ENCODE measurements around the gene KDM8.

The KDM8 gene

DNA sequence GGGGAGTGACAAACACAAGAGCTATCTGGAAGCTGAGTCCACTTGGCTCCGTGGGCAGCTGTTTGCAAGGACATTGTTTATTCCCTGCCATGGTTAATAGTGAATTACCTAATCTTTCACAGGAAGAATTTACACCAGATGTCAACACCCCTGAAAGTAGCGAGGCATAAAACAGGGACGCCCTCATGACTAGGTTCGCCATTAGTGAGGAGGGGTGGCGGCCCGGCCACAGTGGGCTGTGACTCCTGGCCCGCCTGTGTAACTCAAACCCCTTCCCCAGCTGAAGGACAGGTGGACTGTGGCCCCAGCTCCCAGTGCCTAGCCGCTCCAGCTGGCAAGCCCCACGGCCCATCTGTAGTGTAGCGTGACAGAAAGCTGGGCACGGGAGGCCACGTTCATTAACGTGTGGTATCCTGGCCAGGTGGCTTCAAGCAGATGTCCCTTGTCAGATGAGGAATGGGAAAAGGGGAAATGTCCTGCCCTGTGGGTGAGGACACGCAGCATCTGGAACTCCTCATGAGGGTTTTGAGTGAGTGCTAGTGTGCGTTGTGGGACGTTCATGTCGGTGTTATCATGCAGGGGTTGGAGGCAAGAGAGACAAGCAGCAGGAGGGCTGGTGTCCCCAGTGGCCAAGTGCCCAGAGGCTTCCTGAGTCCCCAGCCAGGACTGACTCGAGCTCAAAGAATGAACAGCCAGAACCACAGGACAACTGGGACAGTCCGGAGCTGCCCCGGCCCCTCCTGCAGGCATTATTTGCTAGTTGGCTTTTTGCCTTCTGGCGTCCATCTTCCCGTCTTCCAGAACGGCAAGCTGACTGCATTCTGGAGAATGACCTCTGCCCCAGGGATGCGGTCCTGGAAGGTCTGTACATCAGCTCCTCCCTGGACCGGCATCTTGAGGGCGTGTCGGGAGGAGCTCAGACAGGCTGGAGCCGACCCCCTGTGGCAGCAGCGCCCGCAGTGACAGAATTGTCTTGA lies 19.2 kb downstream of the KDM8 start:
- no peaks in the 10 kb centered on the region for H3K79me1 ChIP-seq (ENCODE audit: low read length)
- no peak overlapping the region for H2BK15ac ChIP-seq (replicated peaks; ENCODE audit: low read depth)
- H3K36me3 ChIP-seq (ENCODE audit: control insufficient read depth, insufficient read depth, low read length): no peaks in the 10 kb centered on the region
- WGBS (ENCODE audit: extremely low coverage, insufficient coverage, low lambda C conversion rate): no CpG with 5 or more reads among the region's 30 CpGs
- H2BK5ac ChIP-seq (ENCODE audit: low read length): no peak overlapping the region
- H2BK120ac ChIP-seq (ENCODE audit: low read depth, low read length): no peak overlapping the region
- no peak overlapping the region for H4K5ac ChIP-seq (ENCODE audit: low read length)
- DNase-seq: peak; percentile 52
- H3K9ac ChIP-seq (ENCODE audit: low read length): no peak overlapping the region
- H3K27me3 ChIP-seq (ENCODE audit: insufficient read depth, low read length, poor library complexity): no peaks in the 10 kb centered on the region
- H3K27ac ChIP-seq (ENCODE audit: low read depth, low read length): no peak overlapping the region
- H3K23ac ChIP-seq (ENCODE audit: low read length): no peak overlapping the region
- no peak overlapping the region for H2AK5ac ChIP-seq (ENCODE audit: low read length)
- H3K56ac ChIP-seq (ENCODE audit: low read length): peak overlapping the region; percentile 34
- H3K18ac ChIP-seq (ENCODE audit: low read length): no peak overlapping the region
- no peak overlapping the region for H3K4me3 ChIP-seq (ENCODE audit: low read length)
- H3K79me2 ChIP-seq (ENCODE audit: control insufficient read depth, insufficient read depth, low read length): no peaks in the 10 kb centered on the region
- H3K4ac ChIP-seq (ENCODE audit: low read depth, low read length): no peak overlapping the region
- H4K8ac ChIP-seq (ENCODE audit: low read depth, low read length): no peak overlapping the region
- H3K4me2 ChIP-seq (ENCODE audit: low read length): no peak overlapping the region
- no peaks in the 10 kb centered on the region for H3K4me1 ChIP-seq (ENCODE audit: control insufficient read depth, low read depth, low read length)

GRCh38 chr16:27223226-27223610 lies 19.9 kb downstream of the KDM8 start:
- no peak overlapping the region for H2AK5ac ChIP-seq (ENCODE audit: low read length)
- no CpG with 5 or more reads among the region's 8 CpGs for WGBS (ENCODE audit: extremely low coverage, insufficient coverage, low lambda C conversion rate)
- no peaks in the 10 kb centered on the region for H3K79me1 ChIP-seq (ENCODE audit: low read length)
- no peak overlapping the region for H2BK15ac ChIP-seq (replicated peaks; ENCODE audit: low read depth)
- no peak overlapping the region for H3K9ac ChIP-seq (ENCODE audit: low read length)
- no peaks in the 10 kb centered on the region for H3K27me3 ChIP-seq (ENCODE audit: insufficient read depth, low read length, poor library complexity)
- H3K56ac ChIP-seq (ENCODE audit: low read length): no peak overlapping the region
- H2BK5ac ChIP-seq (ENCODE audit: low read length): no peak overlapping the region
- no peak overlapping the region for H4K8ac ChIP-seq (ENCODE audit: low read depth, low read length)
- H3K4ac ChIP-seq (ENCODE audit: low read depth, low read length): no peak overlapping the region
- H3K4me1 ChIP-seq (ENCODE audit: control insufficient read depth, low read depth, low read length): no peaks in the 10 kb centered on the region
- H3K36me3 ChIP-seq (ENCODE audit: control insufficient read depth, insufficient read depth, low read length): no peaks in the 10 kb centered on the region
- H3K79me2 ChIP-seq (ENCODE audit: control insufficient read depth, insufficient read depth, low read length): no peaks in the 10 kb centered on the region
- H3K27ac ChIP-seq (ENCODE audit: low read depth, low read length): no peak overlapping the region
- no peak overlapping the region for H3K4me2 ChIP-seq (ENCODE audit: low read length)
- H3K18ac ChIP-seq (ENCODE audit: low read length): no peak overlapping the region
- H4K5ac ChIP-seq (ENCODE audit: low read length): no peak overlapping the region
- DNase-seq: no peak
- H2BK120ac ChIP-seq (ENCODE audit: low read depth, low read length): no peak overlapping the region
- no peak overlapping the region for H3K4me3 ChIP-seq (ENCODE audit: low read length)
- H3K23ac ChIP-seq (ENCODE audit: low read length): no peak overlapping the region

DNA sequence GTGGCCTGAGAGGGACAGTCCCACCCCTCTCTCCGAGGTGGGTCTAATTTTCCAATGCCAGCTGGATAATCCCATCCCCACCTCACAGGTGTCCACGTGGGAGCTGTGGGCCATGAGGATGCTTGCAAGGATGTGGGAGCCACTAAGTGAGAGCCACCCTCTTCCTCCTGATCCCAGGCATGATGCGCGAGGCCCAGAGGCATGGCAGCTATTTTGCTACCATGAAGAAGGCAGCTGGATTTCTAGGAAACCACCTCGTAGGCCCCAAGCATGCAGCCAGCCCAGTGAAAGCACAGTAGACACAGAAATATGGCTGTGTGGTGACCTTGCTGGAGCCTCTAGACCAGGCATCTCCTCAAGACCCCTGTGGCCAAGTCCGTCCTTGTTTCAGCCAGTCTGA lies 20.4 kb downstream of the KDM8 start:
- Histone ChIP-seq H3K9ac (ENCODE audit: low read length) (no peak overlapping the region), H3K27me3 (ENCODE audit: insufficient read depth, low read length, poor library complexity) (no peaks in the 10 kb centered on the region), H2BK5ac (ENCODE audit: low read length) (no peak overlapping the region), H4K5ac (ENCODE audit: low read length) (no peak overlapping the region), H3K56ac (ENCODE audit: low read length) (no peak overlapping the region), H3K4ac (ENCODE audit: low read depth, low read length) (no peak overlapping the region), H3K4me2 (ENCODE audit: low read length) (no peak overlapping the region), H3K79me2 (ENCODE audit: control insufficient read depth, insufficient read depth, low read length) (no peaks in the 10 kb centered on the region), H2BK15ac (replicated peaks; ENCODE audit: low read depth) (no peak overlapping the region), H2AK5ac (ENCODE audit: low read length) (no peak overlapping the region), H2BK120ac (ENCODE audit: low read depth, low read length) (no peak overlapping the region), H3K79me1 (ENCODE audit: low read length) (no peaks in the 10 kb centered on the region), H3K23ac (ENCODE audit: low read length) (no peak overlapping the region), H3K27ac (ENCODE audit: low read depth, low read length) (no peak overlapping the region), H4K8ac (ENCODE audit: low read depth, low read length) (no peak overlapping the region), H3K4me3 (ENCODE audit: low read length) (no peak overlapping the region), H3K4me1 (ENCODE audit: control insufficient read depth, low read depth, low read length) (no peaks in the 10 kb centered on the region), H3K18ac (ENCODE audit: low read length) (no peak overlapping the region), H3K36me3 (ENCODE audit: control insufficient read depth, insufficient read depth, low read length) (no peaks in the 10 kb centered on the region)
- no CpG with 5 or more reads among the region's 6 CpGs for WGBS (ENCODE audit: extremely low coverage, insufficient coverage, low lambda C conversion rate)
- no peak for DNase-seq

- H3K4me3 ChIP-seq (ENCODE audit: low read length): no peak overlapping the region
- no peak overlapping the region for H3K23ac ChIP-seq (ENCODE audit: low read length)
- no peak overlapping the region for H3K4me2 ChIP-seq (ENCODE audit: low read length)
- H3K79me2 ChIP-seq (ENCODE audit: control insufficient read depth, insufficient read depth, low read length): no peaks in the 10 kb centered on the region
- no peaks in the 10 kb centered on the region for H3K36me3 ChIP-seq (ENCODE audit: control insufficient read depth, insufficient read depth, low read length)
- H3K18ac ChIP-seq (ENCODE audit: low read length): no peak overlapping the region
- no peak overlapping the region for H2BK15ac ChIP-seq (replicated peaks; ENCODE audit: low read depth)
- no peak for DNase-seq
- no peak overlapping the region for H2BK5ac ChIP-seq (ENCODE audit: low read length)
- H3K4ac ChIP-seq (ENCODE audit: low read depth, low read length): no peak overlapping the region
- H3K27ac ChIP-seq (ENCODE audit: low read depth, low read length): no peak overlapping the region
- H3K79me1 ChIP-seq (ENCODE audit: low read length): no peaks in the 10 kb centered on the region
- no peak overlapping the region for H4K5ac ChIP-seq (ENCODE audit: low read length)
- H3K9ac ChIP-seq (ENCODE audit: low read length): no peak overlapping the region
- no peak overlapping the region for H4K8ac ChIP-seq (ENCODE audit: low read depth, low read length)
- H3K27me3 ChIP-seq (ENCODE audit: insufficient read depth, low read length, poor library complexity): no peaks in the 10 kb centered on the region
- H3K4me1 ChIP-seq (ENCODE audit: control insufficient read depth, low read depth, low read length): no peaks in the 10 kb centered on the region
- no CpG with 5 or more reads among the region's 14 CpGs for WGBS (ENCODE audit: extremely low coverage, insufficient coverage, low lambda C conversion rate)
- no peak overlapping the region for H2BK120ac ChIP-seq (ENCODE audit: low read depth, low read length)
- H2AK5ac ChIP-seq (ENCODE audit: low read length): no peak overlapping the region
- no peak overlapping the region for H3K56ac ChIP-seq (ENCODE audit: low read length)
Observed at GRCh38 chr16:27224271-27224737, 21.0 kb downstream of the KDM8 start.

DNA sequence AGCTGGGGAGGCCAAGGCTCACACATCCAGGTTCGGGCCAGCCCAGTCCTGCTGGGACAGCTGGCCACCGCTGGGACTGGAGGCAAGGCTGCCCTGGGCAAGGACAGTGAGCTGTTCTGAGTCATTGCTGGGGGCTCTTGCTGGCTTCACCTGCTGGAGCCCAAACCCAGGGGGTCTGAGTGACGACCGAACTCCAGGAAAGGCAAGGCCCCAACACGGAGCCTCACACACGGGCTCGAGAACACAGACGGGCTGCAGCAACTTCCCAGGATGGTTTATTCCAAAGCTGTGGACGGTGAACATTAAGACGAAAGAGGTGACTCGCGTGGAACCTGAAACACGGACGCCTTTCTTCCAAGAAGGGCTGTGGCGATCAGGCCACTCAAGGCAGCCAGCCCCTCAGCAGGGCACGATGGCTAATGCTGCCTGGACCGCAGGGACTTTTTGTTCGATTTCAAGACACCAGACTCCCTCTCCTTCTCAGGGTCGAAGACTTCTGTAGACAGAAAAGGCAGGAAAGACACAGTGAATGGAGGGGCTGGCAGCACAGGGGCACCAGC lies 21.5 kb downstream of the KDM8 start:
- H3K18ac ChIP-seq (ENCODE audit: low read length): no peak overlapping the region
- no peak overlapping the region for H3K27ac ChIP-seq (ENCODE audit: low read depth, low read length)
- H3K9ac ChIP-seq (ENCODE audit: low read length): no peak overlapping the region
- no peak overlapping the region for H2BK15ac ChIP-seq (replicated peaks; ENCODE audit: low read depth)
- no peak overlapping the region for H4K5ac ChIP-seq (ENCODE audit: low read length)
- no peak for DNase-seq
- H3K4me2 ChIP-seq (ENCODE audit: low read length): no peak overlapping the region
- H3K56ac ChIP-seq (ENCODE audit: low read length): no peak overlapping the region
- no peaks in the 10 kb centered on the region for H3K79me2 ChIP-seq (ENCODE audit: control insufficient read depth, insufficient read depth, low read length)
- no peaks in the 10 kb centered on the region for H3K27me3 ChIP-seq (ENCODE audit: insufficient read depth, low read length, poor library complexity)
- H3K4me3 ChIP-seq (ENCODE audit: low read length): no peak overlapping the region
- H3K4ac ChIP-seq (ENCODE audit: low read depth, low read length): no peak overlapping the region
- H3K36me3 ChIP-seq (ENCODE audit: control insufficient read depth, insufficient read depth, low read length): no peaks in the 10 kb centered on the region
- WGBS (ENCODE audit: extremely low coverage, insufficient coverage, low lambda C conversion rate): no CpG with 5 or more reads among the region's 19 CpGs
- H3K4me1 ChIP-seq (ENCODE audit: control insufficient read depth, low read depth, low read length): no peaks in the 10 kb centered on the region
- H3K23ac ChIP-seq (ENCODE audit: low read length): no peak overlapping the region
- no peak overlapping the region for H2BK5ac ChIP-seq (ENCODE audit: low read length)
- H2AK5ac ChIP-seq (ENCODE audit: low read length): no peak overlapping the region
- H3K79me1 ChIP-seq (ENCODE audit: low read length): no peaks in the 10 kb centered on the region
- no peak overlapping the region for H4K8ac ChIP-seq (ENCODE audit: low read depth, low read length)
- H2BK120ac ChIP-seq (ENCODE audit: low read depth, low read length): no peak overlapping the region
